Measurements from ENCODE around the gene THRB. TPM values are rescaled to one million over a fixed set of nuclear protein-coding genes. Genes with fewer than 3 reads are reported as not detected.

THRB gene
- total and polyA plus RNA-seq, 2 experiments from 2014 or later: 3.3 to 5.1 TPM

DNA sequence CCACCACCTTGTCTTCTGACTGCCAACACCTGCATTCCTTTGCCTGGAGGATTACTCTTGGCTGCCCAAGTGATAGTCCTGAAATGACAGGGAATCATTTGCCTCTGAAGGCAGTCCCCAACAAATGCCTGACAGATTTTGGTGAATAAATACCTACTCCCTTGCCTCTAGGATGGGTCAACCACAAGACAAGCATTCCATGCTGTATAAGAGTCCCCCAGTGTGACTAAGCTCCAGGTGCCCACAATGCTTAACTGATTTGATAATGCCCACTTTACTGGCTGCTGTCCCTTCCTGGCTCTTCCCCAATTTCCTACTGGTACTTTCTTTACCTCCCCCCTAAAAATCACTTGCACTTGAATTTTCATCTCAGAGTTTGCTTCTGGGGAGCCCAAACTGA lies 14.8 kb downstream of the THRB start:
- in situ Hi-C loops (cut with MboI): no loop called here
- no peak overlapping the region for H3K27ac ChIP-seq
- H3K36me3 ChIP-seq (ENCODE audit: low read depth): no peaks in the 10 kb centered on the region
- no peak overlapping the region for H3K4me2 ChIP-seq (ENCODE audit: unreplicated experiment)
- no peak overlapping the region for H2AFZ ChIP-seq
- peaks cover 9% of the 10 kb centered on the region for H3K79me2 ChIP-seq (ENCODE audit: insufficient read depth)
- H3K4me3 ChIP-seq: no peak overlapping the region
- peaks cover 14% of the 10 kb centered on the region for H3K4me1 ChIP-seq (ENCODE audit: insufficient read depth)
- no peaks in the 10 kb centered on the region for H3K27me3 ChIP-seq (replicated peaks; ENCODE audit: insufficient read depth)
- TF ChIP-seq EZH2 (IDR thresholded peaks at IDR 0.05; ENCODE audit: insufficient read depth, poor library complexity, severe bottlenecking) (no peak), EZH2phosphoT487 (IDR thresholded peaks at IDR 0.05; ENCODE audit: insufficient read depth, low read depth) (no peak)
- H3K9me3 ChIP-seq (ENCODE audit: low read depth): no peaks in the 10 kb centered on the region
- no peak for DNase-seq
- H3K9me2 ChIP-seq (ENCODE audit: insufficient read depth): no peaks in the 10 kb centered on the region
- no peaks in the 10 kb centered on the region for H4K20me1 ChIP-seq (ENCODE audit: insufficient read depth)
- H3K9ac ChIP-seq: no peak overlapping the region
- H3F3A ChIP-seq (ENCODE audit: insufficient read depth): peaks cover 5% of the 10 kb centered on the region; the same call in 1 of the 2 replicates

DNA sequence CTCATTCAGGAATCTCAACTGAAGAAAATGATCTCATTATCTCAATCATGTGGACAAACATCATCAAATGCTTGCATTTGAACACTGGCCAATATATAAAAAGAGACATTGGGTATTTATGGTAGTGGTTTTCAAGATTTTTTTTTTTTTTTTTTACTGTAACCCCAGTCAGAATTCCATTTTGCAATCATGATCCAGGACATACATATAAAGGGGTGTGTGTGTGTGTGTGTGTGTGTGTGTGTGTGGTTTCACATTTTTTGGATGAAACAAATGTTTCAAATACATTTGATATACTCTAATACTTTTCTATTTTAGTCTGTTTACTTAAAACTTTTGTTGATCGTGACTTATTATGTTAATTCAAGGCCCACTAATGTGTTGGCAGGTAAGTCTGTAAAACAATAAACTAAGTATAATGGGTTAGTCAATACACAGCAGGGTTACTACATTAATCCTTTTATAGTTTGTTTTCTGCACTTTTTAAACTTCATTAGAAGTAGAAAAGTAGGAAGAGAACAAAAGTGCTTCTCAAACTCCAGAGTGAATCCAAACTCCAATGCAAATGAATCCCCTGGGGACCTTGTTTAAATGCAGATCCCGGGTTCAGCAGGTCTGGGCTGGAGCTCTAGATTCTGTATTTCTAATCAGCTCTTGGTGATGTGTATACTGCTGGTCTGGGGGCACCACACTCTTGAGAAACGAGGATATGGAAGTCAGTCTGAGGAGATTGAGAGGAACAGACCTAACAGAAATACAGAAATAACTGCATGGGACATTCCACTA lies 17.6 kb downstream of the THRB start:
- in situ Hi-C loops (cut with MboI): no loop called here
- Histone ChIP-seq H3F3A (ENCODE audit: insufficient read depth) (peaks cover 5% of the 10 kb centered on the region; the same call in 1 of the 2 replicates), H3K4me1 (ENCODE audit: insufficient read depth) (peaks cover 19% of the 10 kb centered on the region), H3K27me3 (replicated peaks; ENCODE audit: insufficient read depth) (no peaks in the 10 kb centered on the region), H3K4me2 (ENCODE audit: unreplicated experiment) (no peak overlapping the region), H3K9ac (no peak overlapping the region), H3K9me2 (ENCODE audit: insufficient read depth) (no peaks in the 10 kb centered on the region), H3K79me2 (ENCODE audit: insufficient read depth) (peaks cover 8% of the 10 kb centered on the region; the same call in 1 of the 2 replicates), H4K20me1 (ENCODE audit: insufficient read depth) (no peaks in the 10 kb centered on the region), H3K27ac (no peak overlapping the region), H2AFZ (no peak overlapping the region), H3K36me3 (ENCODE audit: low read depth) (no peaks in the 10 kb centered on the region), H3K9me3 (ENCODE audit: low read depth) (no peaks in the 10 kb centered on the region), H3K4me3 (no peak overlapping the region)
- WGBS, 2 experiments (ENCODE audit: low coverage in 1 of 2, low lambda C conversion rate in 2 of 2, missing lambda C conversion rate in 2 of 2): 36 to 49% methylated on average over 3 of the region's 3 CpGs
- TF ChIP-seq EZH2phosphoT487 (IDR thresholded peaks at IDR 0.05; ENCODE audit: insufficient read depth, low read depth) (no peak), EZH2 (IDR thresholded peaks at IDR 0.05; ENCODE audit: insufficient read depth, poor library complexity, severe bottlenecking) (no peak)
- no peak for DNase-seq

DNA sequence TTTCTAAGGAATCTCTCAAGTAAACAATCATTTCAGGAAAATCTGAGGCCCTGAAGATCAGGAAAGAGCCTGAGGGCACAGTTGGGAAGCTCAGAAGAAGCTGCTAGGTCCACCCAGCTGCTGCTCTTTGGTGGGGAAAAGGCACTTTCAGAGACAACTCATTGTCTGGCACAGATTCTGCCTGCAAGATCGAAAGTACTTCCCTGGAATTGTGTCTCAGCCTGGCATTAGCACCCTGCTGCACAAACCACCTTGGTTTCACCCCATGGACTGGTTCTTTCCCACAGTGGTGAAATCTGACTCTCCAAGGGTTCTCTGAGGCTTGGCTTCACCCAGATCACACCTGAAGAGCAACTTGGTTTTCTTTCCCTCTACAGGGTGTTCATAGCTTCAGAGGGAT lies 18.7 kb downstream of the THRB start:
- Histone ChIP-seq H3K27ac (peak overlapping the region; percentile 25; the same call in 1 of the 2 replicates), H3K79me2 (ENCODE audit: insufficient read depth) (peaks cover 8% of the 10 kb centered on the region; the same call in 1 of the 2 replicates), H3K36me3 (ENCODE audit: low read depth) (no peaks in the 10 kb centered on the region), H2AFZ (peak overlapping the region; percentile 44), H3K4me1 (ENCODE audit: insufficient read depth) (peaks cover 20% of the 10 kb centered on the region), H3F3A (ENCODE audit: insufficient read depth) (peaks cover 5% of the 10 kb centered on the region; the same call in 1 of the 2 replicates), H3K27me3 (replicated peaks; ENCODE audit: insufficient read depth) (no peaks in the 10 kb centered on the region), H3K9me3 (ENCODE audit: low read depth) (no peaks in the 10 kb centered on the region), H3K4me2 (ENCODE audit: unreplicated experiment) (peak overlapping the region; percentile 47), H4K20me1 (ENCODE audit: insufficient read depth) (no peaks in the 10 kb centered on the region), H3K9ac (peak overlapping the region; percentile 19; the same call in 1 of the 2 replicates), H3K4me3 (0 out of 2 replicates have a peak overlapping the region, but pooled peaks have one; percentile 3), H3K9me2 (ENCODE audit: insufficient read depth) (no peaks in the 10 kb centered on the region)
- DNase-seq: peak; percentile 63
- 7 to 10% methylated on average over 1 of the region's 1 CpG for WGBS, 2 experiments (ENCODE audit: low coverage in 1 of 2, low lambda C conversion rate in 2 of 2, missing lambda C conversion rate in 2 of 2)
- in situ Hi-C loops (cut with MboI): no loop called here
- no peak for TF ChIP-seq EZH2 (IDR thresholded peaks at IDR 0.05; ENCODE audit: insufficient read depth, poor library complexity, severe bottlenecking)
- no peak for TF ChIP-seq EZH2phosphoT487 (IDR thresholded peaks at IDR 0.05; ENCODE audit: insufficient read depth, low read depth)

DNA sequence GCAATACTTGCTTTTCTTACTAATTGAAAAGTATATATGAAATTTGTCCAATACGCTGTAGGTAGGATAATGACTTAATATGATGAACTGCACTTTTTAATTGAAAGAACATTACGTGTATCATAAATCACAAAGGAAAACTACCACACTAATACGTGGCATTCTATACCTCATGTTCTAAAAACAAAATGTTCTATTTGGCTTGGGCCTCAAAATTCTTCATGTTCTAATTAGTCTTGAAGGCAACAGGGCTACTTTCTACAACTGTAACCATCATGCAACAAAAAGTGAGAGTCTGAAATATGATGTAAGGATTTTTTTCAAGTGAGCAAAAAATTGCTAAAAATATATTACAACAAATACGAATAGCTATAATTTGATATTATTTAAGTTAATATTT lies 19.8 kb downstream of the THRB start:
- WGBS, 2 experiments (ENCODE audit: low coverage in 1 of 2, low lambda C conversion rate in 2 of 2, missing lambda C conversion rate in 2 of 2): 87 to 88% methylated on average over 4 of the region's 4 CpGs
- no peak overlapping the region for H3K27ac ChIP-seq

More for the DNA sequence above, 19.8 kb downstream of the THRB start:
- in situ Hi-C loops (cut with MboI): loop anchor here (25.0 kb wide), 1 partner anchor 1112 kb away; no protein-coding TSS in a partner anchor
- no peak for TF ChIP-seq EZH2phosphoT487 (IDR thresholded peaks at IDR 0.05; ENCODE audit: insufficient read depth, low read depth)
- no peak for TF ChIP-seq EZH2 (IDR thresholded peaks at IDR 0.05; ENCODE audit: insufficient read depth, poor library complexity, severe bottlenecking)
- Histone ChIP-seq H3K9me2 (ENCODE audit: insufficient read depth) (no peaks in the 10 kb centered on the region), H3K9me3 (ENCODE audit: low read depth) (no peaks in the 10 kb centered on the region), H3K4me2 (ENCODE audit: unreplicated experiment) (no peak overlapping the region), H3K27me3 (replicated peaks; ENCODE audit: insufficient read depth) (no peaks in the 10 kb centered on the region), H3K9ac (no peak overlapping the region), H4K20me1 (ENCODE audit: insufficient read depth) (no peaks in the 10 kb centered on the region), H3F3A (ENCODE audit: insufficient read depth) (peaks cover 5% of the 10 kb centered on the region; the same call in 1 of the 2 replicates), H3K36me3 (ENCODE audit: low read depth) (no peaks in the 10 kb centered on the region), H2AFZ (no peak overlapping the region), H3K79me2 (ENCODE audit: insufficient read depth) (peaks cover 8% of the 10 kb centered on the region; the same call in 1 of the 2 replicates), H3K4me3 (no peak overlapping the region), H3K4me1 (ENCODE audit: insufficient read depth) (peaks cover 20% of the 10 kb centered on the region)
- DNase-seq: no peak

Measured in GM23248 (cell line).